Gastroesophageal sphincter (tissue), 3 donors: Measurements from ENCODE around the gene NEU1.

Source experiments
- CTCF ChIP-seq, 4 experiments: fragments of 200-600 bp in 2 of 4; fragments of 450-650 bp in 2 of 4; sonication (generic) in 1 of 4; IDR thresholded peaks; one replicate each; pipeline ENCODE4 v1.5.1; 2017 to 2019; ENCODE audit warnings: antibody characterized with exemption in 4 of 4, mild to moderate bottlenecking in 2 of 4, moderate library complexity in 2 of 4
- POLR2AphosphoS5 ChIP-seq: sonication (generic); formaldehyde crosslinking; IDR thresholded peaks from one replicate; pipeline ENCODE4 v1.6.1; 2017; ENCODE audit warnings: antibody characterized with exemption

GRCh38 chr6:31874084-31874670 lies 11.6 kb upstream of the NEU1 start:
- TF ChIP-seq CTCF (IDR thresholded peaks at IDR 0.05) = no peak
- TF ChIP-seq POLR2AphosphoS5 = no peak
